PC-9 (cell line): ENCODE data around the gene CCSAP. TPM values are rescaled to one million over a fixed set of nuclear protein-coding genes. Genes with fewer than 3 reads are reported as not detected.

Experiments used
- BruUV-seq: library from RNA; stranded (reverse); fragments of 400-500 nt; replicated peaks from 2 replicates; lab custom pipeline; 2021; lab: Mats Ljungman, UMichigan
- CTCF ChIA-PET: fragments of 300-600 bp; sonication (Branson Sonifier 250); formaldehyde crosslinking; loops from one replicate; lab custom pipeline; 2022; ENCODE audit warnings: antibody characterized with exemption; lab: Charles Lee
- POLR2A ChIA-PET: fragments of 300-600 bp; sonication (Branson Sonifier 250); formaldehyde crosslinking; loops from one replicate; lab custom pipeline; 2022; ENCODE audit warnings: antibody characterized with exemption; ENCODE audit not compliant: unreplicated experiment; lab: Charles Lee
- DNase-seq, 2 experiments: peaks; one replicate each; pipeline versions ENCODE4 v3.0.0 to v3.0.0-alpha.2; 2015 to 2022; ENCODE audit warnings: mixed read lengths in 1 of 2
- H2AFZ ChIP-seq: fragments of 200-600 bp; sonication (generic); 2 replicates; pipeline ENCODE4 v1.8.1; 2017; ENCODE audit warnings: antibody characterized with exemption
- H3F3A ChIP-seq: fragments of 200-600 bp; sonication (generic); 2 replicates; pipeline ENCODE4 v1.8.1; 2017; ENCODE audit warnings: antibody characterized with exemption, mild to moderate bottlenecking, low read depth; ENCODE audit not compliant: insufficient read depth
- H3K27ac ChIP-seq: fragments of 200-600 bp; sonication (generic); 2 replicates; pipeline ENCODE4 v1.6.1; 2016; ENCODE audit warnings: mixed run types
- H3K27me3 ChIP-seq: fragments of 200-600 bp; sonication (generic); 2 replicates; pipeline ENCODE4 v1.6.1; 2016; ENCODE audit warnings: low read depth, mixed run types; ENCODE audit not compliant: insufficient read depth
- H3K36me3 ChIP-seq: fragments of 200-600 bp; sonication (generic); 2 replicates; pipeline ENCODE4 v1.6.1; 2016; ENCODE audit warnings: low read depth, mixed run types
- H3K4me1 ChIP-seq: fragments of 200-600 bp; sonication (generic); replicated peaks from 2 replicates; pipeline ENCODE4 v1.6.1; 2016; ENCODE audit warnings: mixed run types; ENCODE audit not compliant: insufficient read depth
- H3K4me2 ChIP-seq: fragments of 200-600 bp; sonication (generic); 2 replicates; pipeline ENCODE4 v1.6.1; 2017; ENCODE audit warnings: mixed run types
- H3K4me3 ChIP-seq: fragments of 200-600 bp; sonication (generic); 2 replicates; pipeline ENCODE4 v1.6.1; 2016; ENCODE audit warnings: mixed run types
- H3K79me2 ChIP-seq: fragments of 200-600 bp; sonication (generic); 2 replicates; pipeline ENCODE4 v1.6.1; 2017; ENCODE audit warnings: low read depth, mixed run types
- H3K9me2 ChIP-seq: fragments of 200-600 bp; sonication (generic); 2 replicates; pipeline ENCODE4 v1.8.1; 2017; ENCODE audit warnings: mild to moderate bottlenecking; ENCODE audit not compliant: insufficient read depth
- H3K9me3 ChIP-seq: fragments of 200-600 bp; sonication (generic); 2 replicates; pipeline ENCODE4 v1.8.1; 2016; ENCODE audit warnings: low read depth; ENCODE audit not compliant: insufficient read depth
- H4K20me1 ChIP-seq: fragments of 200-600 bp; sonication (generic); 2 replicates; pipeline ENCODE4 v1.8.1; 2017; ENCODE audit not compliant: insufficient read depth
- EZH2 ChIP-seq: fragments of 200-600 bp; sonication (generic); IDR thresholded peaks from 2 replicates; pipeline ENCODE4 v1.8.0; 2017; ENCODE audit warnings: antibody characterized with exemption, low read depth
- intact Hi-C: fragments of 100-400 bp; cut with micrococcal nuclease; formaldehyde crosslinking; loops from one replicate; pipeline ENCODE4 v1.10.0; 2022; ENCODE audit not compliant: unreplicated experiment
- total RNA-seq: library from RNA; stranded (reverse); gene quantifications from 2 replicates; pipeline ENCODE4 v1.2.3, GENCODE V29; 2021
- TF ChIP-seq, protein P1 (sequence below): fragments of 200-600 bp; sonication (generic); conservative IDR thresholded peaks from 2 replicates; pipeline ENCODE4 v1.6.1; 2017; ENCODE audit warnings: mixed run types, antibody characterized with exemption, mild to moderate bottlenecking, moderate library complexity

The CCSAP gene
- total RNA-seq, 1 experiment from 2014 or later, result 6.7 TPM

DNA sequence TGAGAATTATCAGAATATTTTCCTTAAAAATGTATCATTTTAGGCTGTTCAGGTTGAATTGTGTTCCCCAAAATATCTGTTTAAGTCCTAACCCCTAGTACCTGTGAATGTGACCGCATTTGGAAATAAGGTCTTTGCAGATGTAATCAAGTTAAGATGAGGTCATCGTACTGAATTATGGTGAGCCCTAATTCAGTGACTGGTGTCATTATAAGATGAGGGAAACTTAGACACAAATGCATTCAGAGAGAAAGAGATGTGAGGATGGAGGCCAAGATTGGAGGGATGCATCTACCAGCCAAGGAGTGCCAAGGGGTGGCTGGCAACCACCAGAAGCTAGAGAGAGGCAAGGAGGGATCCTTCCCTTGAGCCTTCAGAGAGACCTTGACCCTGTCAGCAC is 67.8 kb downstream of the CCSAP start:
- Histone ChIP-seq H3K4me1 (peaks cover 21% of the 10 kb centered on the region), H3K4me2 (no peak overlapping the region), H3K27ac (no peak overlapping the region), H3K36me3 (no peaks in the 10 kb centered on the region), H4K20me1 (no peaks in the 10 kb centered on the region), H2AFZ (no peak overlapping the region), H3K27me3 (no peaks in the 10 kb centered on the region), H3K79me2 (peaks cover 31% of the 10 kb centered on the region), H3K9me3 (no peaks in the 10 kb centered on the region), H3K4me3 (no peak overlapping the region), H3K9me2 (no peaks in the 10 kb centered on the region), H3F3A (peaks cover 4% of the 10 kb centered on the region; the same call in 1 of the 2 replicates)
- CTCF ChIA-PET, result no interaction called here
- TF ChIP-seq, protein P1, sequence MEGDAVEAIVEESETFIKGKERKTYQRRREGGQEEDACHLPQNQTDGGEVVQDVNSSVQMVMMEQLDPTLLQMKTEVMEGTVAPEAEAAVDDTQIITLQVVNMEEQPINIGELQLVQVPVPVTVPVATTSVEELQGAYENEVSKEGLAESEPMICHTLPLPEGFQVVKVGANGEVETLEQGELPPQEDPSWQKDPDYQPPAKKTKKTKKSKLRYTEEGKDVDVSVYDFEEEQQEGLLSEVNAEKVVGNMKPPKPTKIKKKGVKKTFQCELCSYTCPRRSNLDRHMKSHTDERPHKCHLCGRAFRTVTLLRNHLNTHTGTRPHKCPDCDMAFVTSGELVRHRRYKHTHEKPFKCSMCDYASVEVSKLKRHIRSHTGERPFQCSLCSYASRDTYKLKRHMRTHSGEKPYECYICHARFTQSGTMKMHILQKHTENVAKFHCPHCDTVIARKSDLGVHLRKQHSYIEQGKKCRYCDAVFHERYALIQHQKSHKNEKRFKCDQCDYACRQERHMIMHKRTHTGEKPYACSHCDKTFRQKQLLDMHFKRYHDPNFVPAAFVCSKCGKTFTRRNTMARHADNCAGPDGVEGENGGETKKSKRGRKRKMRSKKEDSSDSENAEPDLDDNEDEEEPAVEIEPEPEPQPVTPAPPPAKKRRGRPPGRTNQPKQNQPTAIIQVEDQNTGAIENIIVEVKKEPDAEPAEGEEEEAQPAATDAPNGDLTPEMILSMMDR, result no peak
- TF ChIP-seq EZH2, result no peak
- DNase-seq, result no peak
- intact Hi-C loops, result no loop called here
- POLR2A ChIA-PET, result no interaction called here
- BruUV-seq, result no TSS peak

DNA sequence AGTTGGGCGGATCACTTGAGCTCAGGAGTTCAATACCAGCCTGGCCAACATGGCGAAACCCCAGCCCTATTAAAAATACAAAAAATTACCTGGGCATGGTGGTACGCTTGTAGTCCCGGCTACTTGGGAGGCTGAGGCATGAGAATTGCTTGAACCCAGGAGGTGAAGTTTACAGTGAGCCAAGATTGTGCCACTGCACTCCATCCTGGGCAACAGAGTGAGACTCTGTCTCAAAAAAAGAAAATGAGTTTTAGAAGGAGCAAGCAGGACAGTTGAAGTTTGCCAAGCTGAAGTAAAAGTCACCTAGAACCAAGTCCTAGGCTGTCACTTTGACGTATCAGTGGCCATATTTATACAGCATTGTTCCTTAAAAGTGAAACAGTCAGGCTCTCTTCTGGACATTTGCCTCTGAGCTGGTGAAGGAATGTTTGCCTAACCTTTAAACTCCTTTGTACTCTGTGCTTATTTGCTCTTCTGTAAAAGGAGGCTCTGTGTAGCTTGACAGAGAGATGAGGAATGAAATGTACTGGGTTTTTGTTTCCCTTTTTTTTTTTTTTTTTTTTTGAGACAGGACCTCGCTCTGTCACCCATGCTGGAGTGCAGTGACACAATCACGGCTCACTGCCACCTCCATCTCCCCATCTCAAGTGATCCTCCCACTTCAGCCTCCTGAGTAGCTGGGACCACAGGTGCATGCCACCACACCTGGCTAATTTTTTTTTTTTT is 69.2 kb downstream of the CCSAP start:
- Histone ChIP-seq H3K36me3 (no peaks in the 10 kb centered on the region), H4K20me1 (no peaks in the 10 kb centered on the region), H3K4me2 (peak overlapping the region; percentile 96), H3K4me3 (no peak overlapping the region), H3K9me2 (no peaks in the 10 kb centered on the region), H3K9me3 (no peaks in the 10 kb centered on the region), H3K27ac (no peak overlapping the region), H2AFZ (no peak overlapping the region), H3K4me1 (peaks cover 23% of the 10 kb centered on the region), H3K79me2 (peaks cover 31% of the 10 kb centered on the region), H3K27me3 (no peaks in the 10 kb centered on the region), H3F3A (peaks cover 12% of the 10 kb centered on the region; the same call in 1 of the 2 replicates)
- ChIA-PET CTCF (no interaction called here), POLR2A (no interaction called here)
- peak in 1 of 2 experiments; percentile 66 for DNase-seq
- no peak for TF ChIP-seq EZH2
- TF ChIP-seq, protein P1, result no peak
- intact Hi-C loops, result no loop called here
- no TSS peak for BruUV-seq

DNA sequence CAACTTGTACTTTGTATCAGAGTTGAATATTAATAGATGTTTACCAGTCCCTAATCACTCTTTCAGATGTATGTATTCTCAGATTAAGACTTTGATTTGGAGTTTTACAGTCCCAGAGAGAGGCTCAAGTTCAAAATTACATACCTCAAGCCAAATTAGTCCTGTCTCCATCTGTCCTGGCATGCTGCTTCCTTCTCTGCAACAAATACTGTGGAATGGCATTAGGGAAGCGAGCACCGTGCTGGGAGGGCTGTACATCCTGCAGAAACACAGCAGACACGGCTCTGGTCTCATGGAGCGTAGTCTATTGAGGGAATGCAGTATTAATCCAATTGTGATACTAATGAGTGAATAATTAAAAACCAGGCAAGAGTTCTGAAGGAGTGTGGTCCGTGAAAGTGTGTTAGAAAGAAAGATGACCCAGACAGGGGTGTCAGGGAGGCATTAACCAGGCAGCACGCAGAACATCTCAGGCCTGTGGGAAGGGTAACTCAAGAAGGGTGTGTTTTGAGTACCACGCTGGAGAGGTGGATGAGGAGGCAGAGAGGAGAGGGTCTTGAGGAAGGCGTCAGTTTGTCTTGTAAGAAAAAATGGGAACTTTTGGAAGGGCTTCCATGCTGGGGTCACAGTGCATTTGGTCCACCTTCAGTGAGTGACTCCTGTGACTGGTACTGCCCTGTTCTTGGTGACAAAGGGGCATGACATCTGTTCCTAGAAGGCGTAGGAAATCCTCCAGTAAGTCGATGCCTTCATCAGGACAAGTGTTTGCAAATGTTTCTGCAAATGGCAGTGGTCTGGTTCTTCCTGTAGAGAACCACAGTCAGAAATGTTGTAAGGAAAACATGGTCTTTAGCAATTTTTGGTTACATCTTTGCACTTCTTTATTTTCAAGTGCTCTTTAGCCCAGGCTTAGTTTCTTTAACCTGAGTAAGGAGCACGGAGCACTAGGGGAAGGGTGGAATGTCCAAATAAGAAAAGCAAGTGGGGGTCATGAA is 70.4 kb downstream of the CCSAP start:
- BruUV-seq, result no TSS peak
- no peaks in the 10 kb centered on the region for H4K20me1 ChIP-seq
- peak overlapping the region; percentile 86; the same call in 1 of the 2 replicates for H2AFZ ChIP-seq
- no peaks in the 10 kb centered on the region for H3K9me3 ChIP-seq
- intact Hi-C loops, result loop anchor here (1.0 kb wide), 1 partner anchor 69 kb away; no protein-coding TSS in a partner anchor
- peaks cover 31% of the 10 kb centered on the region for H3K79me2 ChIP-seq
- no peaks in the 10 kb centered on the region for H3K36me3 ChIP-seq
- peak overlapping the region; percentile 71 for H3K4me3 ChIP-seq
- H3K4me1 ChIP-seq, result peaks cover 25% of the 10 kb centered on the region
- H3K27ac ChIP-seq, result no peak overlapping the region
- ChIA-PET POLR2A (no interaction called here), CTCF (no interaction called here)
- DNase-seq, result no peak
- H3K27me3 ChIP-seq, result no peaks in the 10 kb centered on the region
- TF ChIP-seq, protein P1, result no peak
- TF ChIP-seq EZH2, result no peak
- no peaks in the 10 kb centered on the region for H3K9me2 ChIP-seq
- peak overlapping the region; percentile 96 for H3K4me2 ChIP-seq
- H3F3A ChIP-seq, result peaks cover 19% of the 10 kb centered on the region; the same call in 1 of the 2 replicates
